Parathyroid adenoma (tissue), 2 donors: ENCODE data around the gene ITPKB.
A peak's percentile ranks its signal among the peaks of the same experiment; 100 is the strongest.

Experiments used
- H2AFZ ChIP-seq: fragments of 300-600 bp; sonication (generic); one replicate; pipeline ENCODE4 v1.7.0; 2017; ENCODE audit warnings: antibody characterized with exemption, mild to moderate bottlenecking
- H3K27ac ChIP-seq: fragments of 300-600 bp; sonication (generic); one replicate; pipeline ENCODE4 v1.7.0; 2017
- H3K27me3 ChIP-seq: fragments of 300-600 bp; sonication (generic); one replicate; pipeline ENCODE4 v1.7.0; 2017; ENCODE audit warnings: low read length; ENCODE audit not compliant: control insufficient read depth, insufficient read depth
- H3K36me3 ChIP-seq: fragments of 300-600 bp; sonication (generic); one replicate; pipeline ENCODE4 v1.7.0; 2017; ENCODE audit warnings: low read length; ENCODE audit not compliant: control insufficient read depth, insufficient read depth
- H3K4me1 ChIP-seq: fragments of 300-600 bp; sonication (generic); one replicate; pipeline ENCODE4 v1.7.0; 2017; ENCODE audit warnings: control low read depth
- H3K4me2 ChIP-seq: fragments of 300-600 bp; sonication (generic); one replicate; pipeline ENCODE4 v1.7.0; 2017; ENCODE audit warnings: low read length
- H3K4me3 ChIP-seq: fragments of 300-600 bp; sonication (generic); one replicate; pipeline ENCODE4 v1.7.0; 2017; ENCODE audit warnings: low read depth, low read length
- H3K79me2 ChIP-seq: fragments of 300-600 bp; sonication (generic); one replicate; pipeline ENCODE4 v1.7.0; 2017; ENCODE audit warnings: control low read depth
- H3K9ac ChIP-seq: fragments of 300-600 bp; sonication (generic); one replicate; pipeline ENCODE4 v1.7.0; 2017; ENCODE audit warnings: mild to moderate bottlenecking
- H3K9me3 ChIP-seq: fragments of 300-600 bp; sonication (generic); one replicate; pipeline ENCODE4 v1.7.0; 2017; ENCODE audit warnings: low read length; ENCODE audit not compliant: control insufficient read depth
- TF ChIP-seq, protein P1 (sequence below): fragments of 300-600 bp; sonication (generic); IDR thresholded peaks from one replicate; pipeline ENCODE4 v1.7.0; 2017; ENCODE audit warnings: antibody characterized with exemption, mild to moderate bottlenecking
- donor health status: primary hyperparathyroidism.

The ITPKB gene

DNA sequence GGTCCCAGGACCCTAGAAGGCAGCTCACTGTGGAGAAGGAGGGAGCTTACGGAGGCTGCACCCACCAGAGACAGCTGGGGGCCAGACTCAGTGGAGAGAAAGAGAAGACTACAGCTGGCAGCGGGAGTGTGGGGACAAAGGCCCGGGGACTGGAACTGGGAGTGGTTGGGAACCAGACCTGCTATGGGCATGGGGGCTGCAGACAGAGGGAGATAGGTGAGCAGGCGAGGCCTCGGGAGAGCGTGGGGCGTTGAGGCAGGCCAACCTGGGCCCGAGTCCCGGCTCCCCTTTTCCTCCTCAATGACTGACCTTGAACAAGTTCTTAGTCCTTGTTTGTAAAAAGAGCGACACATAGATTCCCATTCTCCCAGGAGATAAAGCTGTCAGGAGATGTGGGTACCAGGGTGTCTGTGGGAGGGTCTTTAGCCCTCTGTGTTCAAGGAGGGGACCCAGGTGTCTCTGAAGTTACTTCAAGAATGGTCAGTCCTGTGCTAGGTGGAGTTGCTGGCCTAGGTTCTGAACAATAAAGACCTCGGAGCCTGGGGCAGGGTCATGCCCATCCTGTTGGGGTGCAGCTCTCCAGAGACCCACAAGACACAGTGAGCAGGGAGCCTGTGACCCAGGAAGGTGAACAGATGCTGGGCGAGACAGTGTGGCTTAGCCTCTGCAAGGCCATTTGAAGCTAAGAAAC is 87.9 kb downstream of the ITPKB start:
- H3K27ac ChIP-seq: no peak overlapping the region
- no peaks in the 10 kb centered on the region for H3K79me2 ChIP-seq
- H3K9me3 ChIP-seq: no peaks in the 10 kb centered on the region
- H3K36me3 ChIP-seq: no peaks in the 10 kb centered on the region
- H3K4me1 ChIP-seq: no peaks in the 10 kb centered on the region
- TF ChIP-seq, protein P1, sequence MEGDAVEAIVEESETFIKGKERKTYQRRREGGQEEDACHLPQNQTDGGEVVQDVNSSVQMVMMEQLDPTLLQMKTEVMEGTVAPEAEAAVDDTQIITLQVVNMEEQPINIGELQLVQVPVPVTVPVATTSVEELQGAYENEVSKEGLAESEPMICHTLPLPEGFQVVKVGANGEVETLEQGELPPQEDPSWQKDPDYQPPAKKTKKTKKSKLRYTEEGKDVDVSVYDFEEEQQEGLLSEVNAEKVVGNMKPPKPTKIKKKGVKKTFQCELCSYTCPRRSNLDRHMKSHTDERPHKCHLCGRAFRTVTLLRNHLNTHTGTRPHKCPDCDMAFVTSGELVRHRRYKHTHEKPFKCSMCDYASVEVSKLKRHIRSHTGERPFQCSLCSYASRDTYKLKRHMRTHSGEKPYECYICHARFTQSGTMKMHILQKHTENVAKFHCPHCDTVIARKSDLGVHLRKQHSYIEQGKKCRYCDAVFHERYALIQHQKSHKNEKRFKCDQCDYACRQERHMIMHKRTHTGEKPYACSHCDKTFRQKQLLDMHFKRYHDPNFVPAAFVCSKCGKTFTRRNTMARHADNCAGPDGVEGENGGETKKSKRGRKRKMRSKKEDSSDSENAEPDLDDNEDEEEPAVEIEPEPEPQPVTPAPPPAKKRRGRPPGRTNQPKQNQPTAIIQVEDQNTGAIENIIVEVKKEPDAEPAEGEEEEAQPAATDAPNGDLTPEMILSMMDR: no peak
- H3K4me2 ChIP-seq: no peak overlapping the region
- H3K27me3 ChIP-seq: no peaks in the 10 kb centered on the region
- H2AFZ ChIP-seq: no peak overlapping the region
- H3K4me3 ChIP-seq: no peak overlapping the region
- no peak overlapping the region for H3K9ac ChIP-seq

DNA sequence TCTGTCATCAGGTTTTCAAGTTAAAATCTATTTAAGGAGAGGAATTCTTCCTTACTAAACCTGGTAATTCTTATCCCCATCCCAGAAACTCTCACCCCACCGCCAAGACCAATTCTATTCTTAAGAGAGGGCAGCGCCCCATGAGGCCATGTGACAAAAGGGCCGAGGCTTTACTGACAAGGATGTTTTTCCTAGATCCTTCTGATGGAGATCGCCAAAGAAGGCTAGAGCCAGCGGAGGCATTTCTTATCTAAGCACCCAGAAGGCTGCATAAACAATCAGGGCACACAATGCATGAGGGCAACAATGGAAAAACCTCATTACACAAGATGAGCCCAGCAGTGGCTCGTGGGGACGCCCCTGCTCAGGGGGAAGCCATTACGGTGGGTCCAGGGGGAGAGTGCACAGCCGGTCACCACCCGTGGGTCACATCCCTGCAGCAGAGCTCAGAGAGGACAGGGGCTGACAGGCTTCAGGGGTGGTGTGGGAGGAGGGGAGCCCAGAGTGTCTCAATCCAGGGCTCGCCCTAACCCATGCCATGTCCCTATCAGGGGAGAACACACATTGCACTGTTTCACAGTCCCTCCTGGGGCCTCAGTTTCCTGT is 88.7 kb downstream of the ITPKB start:
- TF ChIP-seq, protein P1: peak; percentile 4
- peak overlapping the region; percentile 53 for H2AFZ ChIP-seq
- no peak overlapping the region for H3K4me3 ChIP-seq
- no peak overlapping the region for H3K9ac ChIP-seq
- no peaks in the 10 kb centered on the region for H3K4me1 ChIP-seq
- H3K27me3 ChIP-seq: no peaks in the 10 kb centered on the region
- H3K27ac ChIP-seq: no peak overlapping the region
- no peaks in the 10 kb centered on the region for H3K36me3 ChIP-seq
- H3K9me3 ChIP-seq: no peaks in the 10 kb centered on the region
- H3K4me2 ChIP-seq: no peak overlapping the region
- no peaks in the 10 kb centered on the region for H3K79me2 ChIP-seq

DNA sequence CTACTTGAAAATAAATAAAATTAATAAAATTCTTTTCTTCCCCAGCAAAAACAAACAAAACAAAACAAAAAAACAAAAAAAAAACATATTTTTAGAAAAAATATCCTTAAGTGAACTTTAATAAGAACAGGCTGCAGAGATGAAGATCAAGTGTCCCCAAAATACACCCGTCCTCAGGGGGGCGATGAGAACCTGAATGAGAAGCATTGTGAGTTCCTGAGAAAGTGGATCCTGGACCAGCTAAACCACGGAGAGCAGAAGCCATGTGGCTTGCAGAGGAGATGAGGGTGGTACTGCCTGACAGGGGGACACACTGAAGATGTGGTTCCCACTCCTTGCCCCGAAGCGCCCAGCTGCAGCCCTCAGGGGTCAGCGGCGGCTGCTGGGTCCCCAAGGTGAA is 89.3 kb downstream of the ITPKB start:
- Histone ChIP-seq H3K9me3 (no peaks in the 10 kb centered on the region), H2AFZ (peak overlapping the region; percentile 53), H3K27ac (no peak overlapping the region), H3K9ac (no peak overlapping the region), H3K36me3 (no peaks in the 10 kb centered on the region), H3K4me1 (no peaks in the 10 kb centered on the region), H3K79me2 (no peaks in the 10 kb centered on the region), H3K4me3 (no peak overlapping the region), H3K27me3 (no peaks in the 10 kb centered on the region), H3K4me2 (no peak overlapping the region)
- TF ChIP-seq, protein P1: peak; percentile 2

DNA sequence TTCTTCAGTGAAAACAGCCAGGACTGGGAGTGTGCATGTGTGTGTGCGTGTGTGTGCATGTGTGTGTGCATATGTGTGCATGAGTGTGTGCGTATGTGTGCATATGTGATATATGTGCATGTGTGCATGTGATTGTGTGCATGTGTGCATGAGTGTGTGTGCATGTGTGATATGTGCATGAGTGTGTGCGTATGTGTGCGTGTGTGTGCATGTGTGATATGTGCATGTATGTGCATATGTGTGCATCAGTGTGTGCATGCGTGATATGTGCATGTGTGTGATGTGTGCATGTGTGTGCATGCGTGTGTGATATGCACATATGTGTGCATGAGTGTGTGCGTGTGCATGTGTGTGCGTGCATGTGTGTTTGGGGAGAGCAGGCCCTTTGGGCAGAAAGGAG is 89.8 kb downstream of the ITPKB start:
- H2AFZ ChIP-seq: no peak overlapping the region
- no peak overlapping the region for H3K9ac ChIP-seq
- H3K4me3 ChIP-seq: no peak overlapping the region
- no peak overlapping the region for H3K4me2 ChIP-seq
- no peaks in the 10 kb centered on the region for H3K79me2 ChIP-seq
- H3K36me3 ChIP-seq: no peaks in the 10 kb centered on the region
- no peaks in the 10 kb centered on the region for H3K27me3 ChIP-seq
- no peaks in the 10 kb centered on the region for H3K4me1 ChIP-seq
- no peaks in the 10 kb centered on the region for H3K9me3 ChIP-seq
- TF ChIP-seq, protein P1: no peak
- H3K27ac ChIP-seq: no peak overlapping the region

DNA sequence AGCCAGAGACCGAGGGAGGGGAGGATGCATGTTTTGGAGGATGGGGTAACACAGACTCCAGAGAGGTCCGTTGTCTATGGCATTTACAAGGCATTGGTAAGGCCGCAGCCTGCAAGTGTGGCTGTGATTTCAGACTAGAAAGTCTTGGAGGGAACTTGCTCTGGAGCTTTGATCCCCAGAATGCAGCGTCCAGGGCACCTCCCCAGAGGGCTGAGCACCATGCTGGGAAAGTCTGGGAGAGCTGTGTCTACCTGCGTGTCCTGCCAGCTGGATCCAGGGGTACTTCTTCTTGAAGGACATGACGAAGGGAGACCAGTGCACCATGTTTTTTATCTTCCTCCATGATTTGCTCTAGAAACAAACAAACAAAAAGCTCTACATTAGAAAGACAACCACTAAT is 90.7 kb downstream of the ITPKB start:
- no peak overlapping the region for H3K9ac ChIP-seq
- TF ChIP-seq, protein P1: no peak
- no peak overlapping the region for H2AFZ ChIP-seq
- no peak overlapping the region for H3K27ac ChIP-seq
- no peaks in the 10 kb centered on the region for H3K4me1 ChIP-seq
- H3K79me2 ChIP-seq: no peaks in the 10 kb centered on the region
- no peaks in the 10 kb centered on the region for H3K9me3 ChIP-seq
- no peaks in the 10 kb centered on the region for H3K27me3 ChIP-seq
- no peaks in the 10 kb centered on the region for H3K36me3 ChIP-seq
- H3K4me3 ChIP-seq: no peak overlapping the region
- no peak overlapping the region for H3K4me2 ChIP-seq
